ENCODE results near the gene SLX9.

DNA sequence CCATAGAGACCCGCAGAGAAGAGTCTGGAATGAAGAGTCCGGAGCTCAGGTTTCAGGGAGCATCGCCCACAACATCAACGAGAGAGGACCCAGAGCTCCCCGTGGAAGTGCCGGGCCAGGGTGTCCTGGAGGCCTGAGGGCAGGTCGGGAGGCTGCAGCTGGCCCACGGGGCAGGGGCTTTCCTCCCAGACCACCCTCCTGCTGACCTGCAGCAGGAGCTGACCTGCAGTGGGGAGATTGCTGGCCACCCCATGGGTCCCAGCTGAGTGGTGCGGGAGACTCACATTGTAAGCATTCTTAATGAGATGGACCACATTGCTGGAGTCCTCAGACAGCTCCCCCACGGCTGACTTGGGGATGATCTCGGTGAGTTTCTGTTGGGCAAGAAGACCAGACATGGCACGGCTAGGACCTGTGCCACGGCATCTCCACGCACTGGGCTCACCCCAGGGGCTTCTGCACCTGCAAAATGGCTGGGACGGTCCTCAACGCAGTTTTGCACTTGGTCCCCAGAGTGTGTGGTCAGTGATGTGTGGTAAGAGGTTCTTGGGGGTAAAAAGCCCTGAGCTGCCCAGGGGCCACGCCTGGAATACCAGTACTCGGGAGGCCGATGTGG, 45.0 kb upstream of the SLX9 start:
- TF ChIP-seq, protein P1, sequence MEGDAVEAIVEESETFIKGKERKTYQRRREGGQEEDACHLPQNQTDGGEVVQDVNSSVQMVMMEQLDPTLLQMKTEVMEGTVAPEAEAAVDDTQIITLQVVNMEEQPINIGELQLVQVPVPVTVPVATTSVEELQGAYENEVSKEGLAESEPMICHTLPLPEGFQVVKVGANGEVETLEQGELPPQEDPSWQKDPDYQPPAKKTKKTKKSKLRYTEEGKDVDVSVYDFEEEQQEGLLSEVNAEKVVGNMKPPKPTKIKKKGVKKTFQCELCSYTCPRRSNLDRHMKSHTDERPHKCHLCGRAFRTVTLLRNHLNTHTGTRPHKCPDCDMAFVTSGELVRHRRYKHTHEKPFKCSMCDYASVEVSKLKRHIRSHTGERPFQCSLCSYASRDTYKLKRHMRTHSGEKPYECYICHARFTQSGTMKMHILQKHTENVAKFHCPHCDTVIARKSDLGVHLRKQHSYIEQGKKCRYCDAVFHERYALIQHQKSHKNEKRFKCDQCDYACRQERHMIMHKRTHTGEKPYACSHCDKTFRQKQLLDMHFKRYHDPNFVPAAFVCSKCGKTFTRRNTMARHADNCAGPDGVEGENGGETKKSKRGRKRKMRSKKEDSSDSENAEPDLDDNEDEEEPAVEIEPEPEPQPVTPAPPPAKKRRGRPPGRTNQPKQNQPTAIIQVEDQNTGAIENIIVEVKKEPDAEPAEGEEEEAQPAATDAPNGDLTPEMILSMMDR (optimal IDR thresholded peaks at IDR 0.05 in 1 of 3, IDR thresholded peaks at IDR 0.05 in 1 of 3, conservative IDR thresholded peaks at IDR 0.05 in 1 of 3; ENCODE audit: extremely low read depth in 1 of 3, insufficient read depth in 2 of 3, low read length in 3 of 3): no peak
- no peak for TF ChIP-seq EZH2 (IDR thresholded peaks at IDR 0.05; ENCODE audit: low read length)

Measured in keratinocyte (primary cell).